ENCODE data around the gene COMMD4. TPM values are rescaled to one million over a fixed set of nuclear protein-coding genes. Genes with fewer than 3 reads are reported as not detected.
"Not testable (repeated sequence)": the region's sequence is repeated elsewhere in the genome, so short reads cannot be mapped to it uniquely, and the experiment has no call there.

The COMMD4 gene
- total RNA-seq, 1 donor from 2014 or later, result 51.8 TPM

- no peaks in the 10 kb centered on the region for H3K36me3 Mint-ChIP-seq (ENCODE audit: low read depth)
- H3K4me1 Mint-ChIP-seq, result no peaks in the 10 kb centered on the region
- no peak for TF ChIP-seq CTCF (IDR thresholded peaks at IDR 0.05)
- ChIA-PET CTCF (no interaction called here), POLR2A (no interaction called here)
- intact Hi-C loops (cut with micrococcal nuclease), result loop anchor here (10.0 kb wide), 2 partner anchors 101 to 281 kb away; partner anchors contain the start of genes C15orf39 and PPCDC
- no peaks in the 10 kb centered on the region for H3K9me3 Mint-ChIP-seq
- no peak overlapping the region for H3K4me3 Mint-ChIP-seq
- no peak overlapping the region for H3K27ac Mint-ChIP-seq
- ATAC-seq (ENCODE audit: low read depth) (no peak), DNase-seq (no peak)
- peaks cover 46% of the 10 kb centered on the region for H3K27me3 Mint-ChIP-seq
Measured at GRCh38 chr15:75306188-75306587, 29.7 kb upstream of the COMMD4 start.

- Mint-ChIP-seq H3K4me1 (no peaks in the 10 kb centered on the region), H3K36me3 (ENCODE audit: low read depth) (no peaks in the 10 kb centered on the region), H3K27ac (no peak overlapping the region), H3K27me3 (peaks cover 51% of the 10 kb centered on the region), H3K4me3 (no peak overlapping the region), H3K9me3 (no peaks in the 10 kb centered on the region)
- intact Hi-C loops (cut with micrococcal nuclease), result loop anchor here (10.0 kb wide), 2 partner anchors 103 to 283 kb away; partner anchors contain the start of genes C15orf39 and PPCDC
- peak; percentile 25 for ATAC-seq (ENCODE audit: low read depth)
- CTCF ChIA-PET, result no interaction called here
- TF ChIP-seq CTCF (IDR thresholded peaks at IDR 0.05), result no peak
- no peak for DNase-seq
- POLR2A ChIA-PET, result no interaction called here
Measured at GRCh38 chr15:75307778-75308390, 28.0 kb upstream of the COMMD4 start.

- H3K27ac Mint-ChIP-seq, result no peak overlapping the region
- peaks cover 40% of the 10 kb centered on the region for H3K27me3 Mint-ChIP-seq
- no peak for TF ChIP-seq CTCF (IDR thresholded peaks at IDR 0.05)
- ChIA-PET CTCF (no interaction called here), POLR2A (no interaction called here)
- intact Hi-C loops (cut with micrococcal nuclease), result loop anchor here (10.0 kb wide), 2 partner anchors 105 to 285 kb away; partner anchors contain the start of genes C15orf39 and PPCDC
- DNase-seq (no peak), ATAC-seq (ENCODE audit: low read depth) (no peak)
- H3K9me3 Mint-ChIP-seq, result no peaks in the 10 kb centered on the region
- no peaks in the 10 kb centered on the region for H3K36me3 Mint-ChIP-seq (ENCODE audit: low read depth)
- no peak overlapping the region for H3K4me3 Mint-ChIP-seq
- no peaks in the 10 kb centered on the region for H3K4me1 Mint-ChIP-seq
Measured at GRCh38 chr15:75309711-75310110, 26.2 kb upstream of the COMMD4 start.

- H3K4me1 Mint-ChIP-seq; H3K9me3 Mint-ChIP-seq; ATAC-seq (ENCODE audit: low read depth); H3K27ac Mint-ChIP-seq; H3K36me3 Mint-ChIP-seq (ENCODE audit: low read depth); intact Hi-C loops (cut with micrococcal nuclease); DNase-seq; H3K4me3 Mint-ChIP-seq; POLR2A ChIA-PET; CTCF ChIA-PET: not testable (repeated sequence)
- H3K27me3 Mint-ChIP-seq, result peaks cover 24% of the 10 kb centered on the region
Measured at GRCh38 chr15:75312548-75312947, 23.3 kb upstream of the COMMD4 start.

- DNase-seq (no peak), ATAC-seq (ENCODE audit: low read depth) (no peak)
- H3K4me1 Mint-ChIP-seq, result no peaks in the 10 kb centered on the region
- H3K36me3 Mint-ChIP-seq (ENCODE audit: low read depth), result no peaks in the 10 kb centered on the region
- peaks cover 19% of the 10 kb centered on the region for H3K27me3 Mint-ChIP-seq
- H3K9me3 Mint-ChIP-seq, result no peaks in the 10 kb centered on the region
- intact Hi-C loops (cut with micrococcal nuclease), result no loop called here
- ChIA-PET POLR2A (no interaction called here), CTCF (no interaction called here)
- no peak overlapping the region for H3K4me3 Mint-ChIP-seq
- no peak overlapping the region for H3K27ac Mint-ChIP-seq
- no peak for TF ChIP-seq CTCF (IDR thresholded peaks at IDR 0.05)
Measured at GRCh38 chr15:75313116-75313845, 22.6 kb upstream of the COMMD4 start.
